ENCODE results near the gene ZNF480. TPM values are rescaled to one million over a fixed set of nuclear protein-coding genes. Genes with fewer than 3 reads are reported as not detected.

ZNF480 gene
- total RNA-seq, 6 experiments from 2014 or later, result 9.8 to 12.5 (median 11.9) TPM

- Mint-ChIP-seq H3K36me3 (ENCODE audit: low read depth) (peaks cover 59% of the 10 kb centered on the region), H3K9me3 (peaks cover 79% of the 10 kb centered on the region), H3K27me3 (ENCODE audit: insufficient read depth) (no peaks in the 10 kb centered on the region; the same call in 1 of the 2 replicates), H3K27ac (peak overlapping the region; percentile 96), H3K4me1 (ENCODE audit: low read depth) (no peaks in the 10 kb centered on the region; the same call in 1 of the 2 replicates), H3K4me3 (peak overlapping the region; percentile 92)
- DNase-seq, result no peak
- no peak for TF ChIP-seq CTCF (IDR thresholded peaks at IDR 0.05)
Observed at GRCh38 chr19:52370341-52370710, 73.4 kb downstream of the ZNF480 start.

Small RNA genes within 50 kb of the gene (microRNA-seq; reads per million reads assigned to microRNA genes)
- gene MIR643, result 2.3 reads per million

Other genes with a start within 250 kb of the ZNF480 start
- 1 to 10 TPM; 5.6 to 6.9 (median 6.7) TPM for gene ZNF432, start 248.3 kb upstream of the ZNF480 start, total RNA-seq (2021; fragmentation: NEBNext Ultra II Directional; extraction: Animal tissue kit (Norgen Biotek cat#: 25700))
- gene ZNF841, start 201.4 kb upstream of the ZNF480 start, total RNA-seq (2021; fragmentation: NEBNext Ultra II Directional; extraction: Animal tissue kit (Norgen Biotek cat#: 25700)), result 10 to 100 TPM; 13.2 to 17.1 (median 14.3) TPM
- 10 to 100 TPM in 3 of 6 experiments, 1 to 10 TPM in 3; 8.6 to 11.0 (median 9.9) TPM for gene ZNF616, start 157.2 kb upstream of the ZNF480 start, total RNA-seq (2021; fragmentation: NEBNext Ultra II Directional; extraction: Animal tissue kit (Norgen Biotek cat#: 25700))
- 1 to 10 TPM; 4.6 to 7.0 (median 5.9) TPM for gene ZNF836, start 125.5 kb upstream of the ZNF480 start, total RNA-seq (2021; fragmentation: NEBNext Ultra II Directional; extraction: Animal tissue kit (Norgen Biotek cat#: 25700))
- 100 to 1,000 TPM; 326 to 383 (median 349) TPM for gene PPP2R1A, start 107.1 kb upstream of the ZNF480 start, total RNA-seq (2021; fragmentation: NEBNext Ultra II Directional; extraction: Animal tissue kit (Norgen Biotek cat#: 25700))
- gene ZNF766, start 27.6 kb upstream of the ZNF480 start, total RNA-seq (2021; fragmentation: NEBNext Ultra II Directional; extraction: Animal tissue kit (Norgen Biotek cat#: 25700)), result 10 to 100 TPM in 5 of 6 experiments, 1 to 10 TPM in 1; 9.6 to 12.0 (median 10.8) TPM
- under 1 TPM in 1 of 6 experiments, not detected in 5; 0.14 TPM for gene ZNF610, start 39.1 kb downstream of the ZNF480 start, total RNA-seq (2021; fragmentation: NEBNext Ultra II Directional; extraction: Animal tissue kit (Norgen Biotek cat#: 25700))
- gene ZNF880, start 72.8 kb downstream of the ZNF480 start, total RNA-seq (2021; fragmentation: NEBNext Ultra II Directional; extraction: Animal tissue kit (Norgen Biotek cat#: 25700)), result 10 to 100 TPM in 4 of 6 experiments, 1 to 10 TPM in 2; 7.5 to 21.7 (median 19.5) TPM
- 10 to 100 TPM in 5 of 6 experiments, 1 to 10 TPM in 1; 9.7 to 21.2 (median 17.5) TPM for gene ZNF528, start 100.7 kb downstream of the ZNF480 start, total RNA-seq (2021; fragmentation: NEBNext Ultra II Directional; extraction: Animal tissue kit (Norgen Biotek cat#: 25700))
- not detected for gene ZNF534, start 132.0 kb downstream of the ZNF480 start, total RNA-seq (2021; fragmentation: NEBNext Ultra II Directional; extraction: Animal tissue kit (Norgen Biotek cat#: 25700))
- 1 to 10 TPM in 4 of 6 experiments, under 1 TPM in 2; 0.94 to 1.4 (median 1.0) TPM for gene ZNF578, start 156.4 kb downstream of the ZNF480 start, total RNA-seq (2021; fragmentation: NEBNext Ultra II Directional; extraction: Animal tissue kit (Norgen Biotek cat#: 25700))
- gene ZNF808, start 230.5 kb downstream of the ZNF480 start, total RNA-seq (2021; fragmentation: NEBNext Ultra II Directional; extraction: Animal tissue kit (Norgen Biotek cat#: 25700)), result 10 to 100 TPM; 14.7 to 17.6 (median 15.8) TPM

Measured in HFFc6 (cell line).